ENCODE results near the gene ATP6V0A1. TPM values are rescaled to one million over a fixed set of nuclear protein-coding genes. Genes with fewer than 3 reads are reported as not detected.
A peak's percentile ranks its signal among the peaks of the same experiment; 100 is the strongest.

The ATP6V0A1 gene
- total RNA-seq: 86.3 and 90.5 TPM in 2 replicates
- long read RNA-seq, partial matches to known transcripts: 0 of 18 reads
- long read RNA-seq, other reads (novel, unspliced or antisense): 12 of 18 reads

GRCh38 chr17:42458497-42459255, at the start of gene ATP6V0A1:
Gene ATP6V0A1, plus strand, starts transcription at chr17:42458878. Its CDS starts 2,017 bp downstream, at chr17:42460895.
- H3K9me3 Mint-ChIP-seq (ENCODE audit: low read depth): peaks cover 3% of the 10 kb centered on the region
- H3K27me3 Mint-ChIP-seq: no peaks in the 10 kb centered on the region
- no peak for TF ChIP-seq CTCF (IDR thresholded peaks at IDR 0.05; ENCODE audit: unreplicated experiment)
- DNase-seq (ENCODE audit: low spot score, unreplicated experiment): peak; percentile 89
- H3K36me3 Mint-ChIP-seq (ENCODE audit: insufficient read depth): no peaks in the 10 kb centered on the region
- peaks cover 35% of the 10 kb centered on the region for H3K4me1 Mint-ChIP-seq (ENCODE audit: low read depth)
- H3K4me3 Mint-ChIP-seq (ENCODE audit: low read depth): peak within 1 kb of the TSS; percentile 89
- peak within 1 kb of the TSS; percentile 89 for H3K27ac Mint-ChIP-seq

- Mint-ChIP-seq H3K4me3 (ENCODE audit: low read depth) (no peak overlapping the region), H3K36me3 (ENCODE audit: insufficient read depth) (no peaks in the 10 kb centered on the region), H3K27ac (no peak overlapping the region)
Observed at GRCh38 chr17:42409523-42410318, 49.0 kb upstream of the ATP6V0A1 start.

GRCh38 chr17:42410319-42410685, 48.4 kb upstream of the ATP6V0A1 start:
- Mint-ChIP-seq H3K9me3 (ENCODE audit: low read depth) (no peaks in the 10 kb centered on the region), H3K27ac (no peak overlapping the region), H3K4me3 (ENCODE audit: low read depth) (no peak overlapping the region), H3K27me3 (peaks cover 6% of the 10 kb centered on the region), H3K4me1 (ENCODE audit: low read depth) (peaks cover 2% of the 10 kb centered on the region), H3K36me3 (ENCODE audit: insufficient read depth) (no peaks in the 10 kb centered on the region)
- no peak for TF ChIP-seq CTCF (IDR thresholded peaks at IDR 0.05; ENCODE audit: unreplicated experiment)
- DNase-seq (ENCODE audit: low spot score, unreplicated experiment): no peak

More at GRCh38 chr17:42409523-42410318, 49.0 kb upstream of the ATP6V0A1 start:
- Mint-ChIP-seq H3K4me1 (ENCODE audit: low read depth) (peaks cover 2% of the 10 kb centered on the region), H3K27me3 (peaks cover 9% of the 10 kb centered on the region), H3K9me3 (ENCODE audit: low read depth) (no peaks in the 10 kb centered on the region)
- TF ChIP-seq CTCF (IDR thresholded peaks at IDR 0.05; ENCODE audit: unreplicated experiment): no peak
- no peak for DNase-seq (ENCODE audit: low spot score, unreplicated experiment)

GRCh38 chr17:42411361-42411760, 47.3 kb upstream of the ATP6V0A1 start:
- Mint-ChIP-seq H3K4me3 (ENCODE audit: low read depth) (no peak overlapping the region), H3K4me1 (ENCODE audit: low read depth) (peaks cover 2% of the 10 kb centered on the region), H3K36me3 (ENCODE audit: insufficient read depth) (no peaks in the 10 kb centered on the region), H3K9me3 (ENCODE audit: low read depth) (no peaks in the 10 kb centered on the region), H3K27me3 (peaks cover 10% of the 10 kb centered on the region), H3K27ac (no peak overlapping the region)
- no peak for DNase-seq (ENCODE audit: low spot score, unreplicated experiment)
- TF ChIP-seq CTCF (IDR thresholded peaks at IDR 0.05; ENCODE audit: unreplicated experiment): no peak

GRCh38 chr17:42411905-42412679, 46.6 kb upstream of the ATP6V0A1 start:
- H3K27me3 Mint-ChIP-seq: peaks cover 13% of the 10 kb centered on the region
- H3K36me3 Mint-ChIP-seq (ENCODE audit: insufficient read depth): no peaks in the 10 kb centered on the region
- peaks cover 2% of the 10 kb centered on the region for H3K4me1 Mint-ChIP-seq (ENCODE audit: low read depth)
- H3K9me3 Mint-ChIP-seq (ENCODE audit: low read depth): no peaks in the 10 kb centered on the region
- no peak overlapping the region for H3K4me3 Mint-ChIP-seq (ENCODE audit: low read depth)
- no peak for DNase-seq (ENCODE audit: low spot score, unreplicated experiment)
- no peak for TF ChIP-seq CTCF (IDR thresholded peaks at IDR 0.05; ENCODE audit: unreplicated experiment)
- no peak overlapping the region for H3K27ac Mint-ChIP-seq
